BE2C (cell line): ENCODE measurements around the gene THOC1.

Experiments
- DNase-seq: peaks from one replicate; pipeline ENCODE4 v3.0.0-alpha.2; 2020
- H3K27me3 ChIP-seq: fragments of 250-450 bp; sonication (Bioruptor Pico); 2 replicates; pipeline ENCODE4 v1.5.1; 2020; ENCODE audit warnings: mild to moderate bottlenecking
- H3K36me3 ChIP-seq: fragments of 250-450 bp; sonication (Bioruptor Pico); 2 replicates; pipeline ENCODE4 v1.5.1; 2020; ENCODE audit warnings: mild to moderate bottlenecking
- H3K4me1 ChIP-seq: fragments of 250-450 bp; sonication (Bioruptor Pico); 2 replicates; pipeline ENCODE4 v1.5.1; 2020
- H3K4me3 ChIP-seq: 2 replicates; pipeline ENCODE4 v1.5.1; 2011; ENCODE audit warnings: low read depth, low read length
- H3K9me3 ChIP-seq: fragments of 250-450 bp; sonication (Bioruptor Pico); 2 replicates; pipeline ENCODE4 v1.5.1; 2020
- TF ChIP-seq, protein P1 (sequence below): IDR thresholded peaks from 2 replicates; pipeline ENCODE4 v1.5.1; 2012; ENCODE audit warnings: mild to moderate bottlenecking, low read depth, low read length

THOC1 gene

DNA sequence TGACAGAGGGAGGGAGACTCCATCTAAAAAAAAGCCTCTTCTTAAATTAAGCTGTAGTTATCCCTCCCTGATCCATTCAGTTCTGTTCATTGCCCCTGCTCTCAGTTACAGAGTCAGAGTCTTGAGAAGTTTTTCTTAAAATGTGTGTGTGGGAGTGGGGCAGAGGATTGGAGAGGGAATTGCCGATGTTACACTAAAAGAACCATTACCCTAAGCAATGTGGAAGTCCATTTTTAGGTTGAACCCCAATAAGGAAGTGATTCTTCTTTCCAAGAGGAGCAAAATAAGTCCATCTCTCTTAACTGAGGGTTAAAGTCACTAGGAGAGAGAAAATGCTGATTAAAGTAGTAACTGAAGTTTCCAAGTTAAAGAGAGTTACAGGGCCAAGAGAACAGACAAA, 21.2 kb upstream of the THOC1 start:
- no peak for DNase-seq
- no peak overlapping the region for H3K4me3 ChIP-seq
- H3K4me1 ChIP-seq: no peaks in the 10 kb centered on the region
- no peaks in the 10 kb centered on the region for H3K36me3 ChIP-seq
- H3K9me3 ChIP-seq: no peaks in the 10 kb centered on the region
- H3K27me3 ChIP-seq: no peaks in the 10 kb centered on the region
- TF ChIP-seq, protein P1, sequence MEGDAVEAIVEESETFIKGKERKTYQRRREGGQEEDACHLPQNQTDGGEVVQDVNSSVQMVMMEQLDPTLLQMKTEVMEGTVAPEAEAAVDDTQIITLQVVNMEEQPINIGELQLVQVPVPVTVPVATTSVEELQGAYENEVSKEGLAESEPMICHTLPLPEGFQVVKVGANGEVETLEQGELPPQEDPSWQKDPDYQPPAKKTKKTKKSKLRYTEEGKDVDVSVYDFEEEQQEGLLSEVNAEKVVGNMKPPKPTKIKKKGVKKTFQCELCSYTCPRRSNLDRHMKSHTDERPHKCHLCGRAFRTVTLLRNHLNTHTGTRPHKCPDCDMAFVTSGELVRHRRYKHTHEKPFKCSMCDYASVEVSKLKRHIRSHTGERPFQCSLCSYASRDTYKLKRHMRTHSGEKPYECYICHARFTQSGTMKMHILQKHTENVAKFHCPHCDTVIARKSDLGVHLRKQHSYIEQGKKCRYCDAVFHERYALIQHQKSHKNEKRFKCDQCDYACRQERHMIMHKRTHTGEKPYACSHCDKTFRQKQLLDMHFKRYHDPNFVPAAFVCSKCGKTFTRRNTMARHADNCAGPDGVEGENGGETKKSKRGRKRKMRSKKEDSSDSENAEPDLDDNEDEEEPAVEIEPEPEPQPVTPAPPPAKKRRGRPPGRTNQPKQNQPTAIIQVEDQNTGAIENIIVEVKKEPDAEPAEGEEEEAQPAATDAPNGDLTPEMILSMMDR: no peak

DNA sequence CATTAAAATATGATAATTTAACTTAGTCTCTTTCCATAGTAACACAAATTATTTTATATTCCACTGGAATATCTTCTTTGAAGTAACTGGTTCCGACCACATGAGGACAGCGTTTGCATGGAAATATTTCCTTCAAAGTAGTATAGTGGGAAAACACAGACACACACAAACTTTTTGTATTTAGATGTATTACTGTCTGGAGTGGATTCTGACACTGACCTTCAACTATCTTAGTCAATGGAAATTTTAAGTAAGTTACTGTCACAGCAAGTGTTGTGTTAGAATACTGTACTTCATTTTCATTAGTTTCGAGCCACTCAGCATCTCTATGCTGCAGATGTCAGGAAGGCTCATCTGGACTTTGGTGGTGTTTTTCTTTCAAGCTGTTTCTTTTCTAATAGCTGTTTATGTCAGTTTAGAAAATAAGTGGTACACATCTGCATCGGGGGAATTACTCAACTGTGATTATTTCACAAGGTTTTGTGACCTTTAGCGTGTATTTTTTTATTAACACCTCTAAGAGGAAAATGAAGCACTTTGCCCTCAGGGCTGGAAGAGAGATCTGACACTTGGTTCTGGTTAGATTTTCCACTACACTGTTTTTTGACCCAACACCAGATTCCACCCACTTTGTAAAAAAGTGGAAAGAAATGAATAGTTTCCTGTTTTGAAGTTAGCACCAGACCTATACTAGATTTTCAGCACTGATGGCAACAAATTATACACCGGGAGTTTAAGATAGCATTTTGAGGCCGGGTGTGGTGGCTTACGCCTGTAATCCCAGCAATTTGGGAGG, 18.9 kb upstream of the THOC1 start:
- Histone ChIP-seq H3K36me3 (no peaks in the 10 kb centered on the region), H3K9me3 (no peaks in the 10 kb centered on the region), H3K27me3 (no peaks in the 10 kb centered on the region), H3K4me3 (no peak overlapping the region), H3K4me1 (no peaks in the 10 kb centered on the region)
- no peak for DNase-seq
- TF ChIP-seq, protein P1: peak; percentile 60

GRCh38 chr18:285817-286216, 18.0 kb upstream of the THOC1 start:
- TF ChIP-seq, protein P1: no peak
- Histone ChIP-seq H3K4me1 (no peaks in the 10 kb centered on the region), H3K36me3 (no peaks in the 10 kb centered on the region), H3K27me3 (no peaks in the 10 kb centered on the region), H3K4me3 (no peak overlapping the region), H3K9me3 (no peaks in the 10 kb centered on the region)
- no peak for DNase-seq

DNA sequence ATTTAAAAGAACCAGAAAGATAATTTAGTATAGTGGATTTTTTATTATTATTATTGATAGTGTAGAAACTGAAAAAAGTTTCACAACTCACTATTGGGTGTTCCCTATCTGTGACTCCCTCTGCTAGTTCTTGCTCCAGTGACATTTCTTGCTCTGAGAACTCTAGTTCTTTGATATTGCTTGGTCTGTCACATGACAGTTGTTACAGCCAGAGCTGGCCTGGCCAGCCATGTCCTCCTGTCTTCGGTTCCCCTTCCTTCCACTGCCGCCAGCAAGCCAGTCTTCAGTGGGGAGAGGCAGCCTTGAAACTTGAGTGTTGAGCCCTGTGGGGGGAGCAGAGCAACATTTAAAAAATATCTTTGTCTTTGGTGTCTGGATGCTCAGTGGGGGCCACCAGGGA, 7.6 kb upstream of the THOC1 start:
- TF ChIP-seq, protein P1: no peak
- no peaks in the 10 kb centered on the region for H3K27me3 ChIP-seq
- H3K9me3 ChIP-seq: no peaks in the 10 kb centered on the region
- H3K4me3 ChIP-seq: no peak overlapping the region
- H3K36me3 ChIP-seq: no peaks in the 10 kb centered on the region
- no peak for DNase-seq
- H3K4me1 ChIP-seq: no peaks in the 10 kb centered on the region

DNA sequence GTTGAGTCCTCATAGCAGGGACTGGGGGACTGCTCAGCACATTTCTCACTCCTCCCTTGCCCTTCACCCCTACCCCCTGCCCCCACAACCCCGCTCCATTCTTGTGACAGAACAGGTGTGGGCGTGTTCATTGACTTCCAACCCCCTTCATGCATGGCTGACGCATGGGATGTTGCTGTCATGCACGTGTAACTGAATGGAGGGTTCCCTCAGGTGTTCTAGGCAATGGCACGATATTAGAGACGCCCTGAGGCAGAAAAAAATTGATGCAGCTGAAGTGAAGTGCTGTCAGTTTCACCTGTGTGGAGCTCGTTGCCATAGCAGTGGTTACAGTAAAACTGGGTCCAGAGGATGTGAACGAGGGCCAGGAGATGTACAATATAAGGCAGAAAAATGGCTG, 6.5 kb upstream of the THOC1 start:
- no peak for DNase-seq
- no peaks in the 10 kb centered on the region for H3K36me3 ChIP-seq
- no peaks in the 10 kb centered on the region for H3K4me1 ChIP-seq
- no peaks in the 10 kb centered on the region for H3K9me3 ChIP-seq
- TF ChIP-seq, protein P1: no peak
- no peak overlapping the region for H3K4me3 ChIP-seq
- H3K27me3 ChIP-seq: no peaks in the 10 kb centered on the region

- H3K9me3 ChIP-seq: no peaks in the 10 kb centered on the region
- no peaks in the 10 kb centered on the region for H3K36me3 ChIP-seq
- DNase-seq: no peak
- H3K4me3 ChIP-seq: no peak overlapping the region
- H3K4me1 ChIP-seq: no peaks in the 10 kb centered on the region
- H3K27me3 ChIP-seq: no peaks in the 10 kb centered on the region
- TF ChIP-seq, protein P1: no peak
Measured at GRCh38 chr18:273525-273924, 5.7 kb upstream of the THOC1 start.
